ENCODE results near the gene ARHGAP9. TPM values are rescaled to one million over a fixed set of nuclear protein-coding genes. Genes with fewer than 3 reads are reported as not detected.

The ARHGAP9 gene
- total RNA-seq, 2 donors from 2014 or later = 3.4 to 4.2 TPM

DNA sequence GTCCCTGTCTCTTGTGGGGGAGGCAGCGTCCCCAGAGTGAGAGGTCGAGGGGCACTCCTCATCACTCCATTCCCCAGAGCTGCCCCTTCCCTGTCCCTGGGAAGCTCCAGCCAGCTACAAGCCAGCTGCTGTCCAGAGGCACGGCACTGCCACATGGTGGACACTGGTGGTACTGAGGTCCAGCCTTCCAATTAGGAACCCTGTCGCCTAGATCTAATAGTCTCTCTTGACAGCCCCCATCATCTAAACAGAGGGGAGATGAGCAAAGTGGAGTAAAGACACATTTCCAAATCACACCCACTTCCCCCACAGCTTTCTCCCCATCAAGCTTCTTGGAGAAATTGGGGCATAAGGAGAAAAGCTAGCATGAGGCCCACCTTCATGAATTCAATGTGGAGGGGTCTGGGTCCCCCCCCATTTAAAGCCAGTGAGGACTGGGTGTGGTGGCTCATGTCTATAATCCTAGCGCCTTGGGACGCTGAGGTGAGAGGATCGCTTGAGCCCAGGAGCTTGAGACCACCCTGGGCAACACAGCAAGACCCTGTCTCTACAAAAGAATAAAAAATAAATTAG lies 26.6 kb downstream of the ARHGAP9 start:
- DNase-seq (ENCODE audit: low spot score) = peak; percentile 83

DNA sequence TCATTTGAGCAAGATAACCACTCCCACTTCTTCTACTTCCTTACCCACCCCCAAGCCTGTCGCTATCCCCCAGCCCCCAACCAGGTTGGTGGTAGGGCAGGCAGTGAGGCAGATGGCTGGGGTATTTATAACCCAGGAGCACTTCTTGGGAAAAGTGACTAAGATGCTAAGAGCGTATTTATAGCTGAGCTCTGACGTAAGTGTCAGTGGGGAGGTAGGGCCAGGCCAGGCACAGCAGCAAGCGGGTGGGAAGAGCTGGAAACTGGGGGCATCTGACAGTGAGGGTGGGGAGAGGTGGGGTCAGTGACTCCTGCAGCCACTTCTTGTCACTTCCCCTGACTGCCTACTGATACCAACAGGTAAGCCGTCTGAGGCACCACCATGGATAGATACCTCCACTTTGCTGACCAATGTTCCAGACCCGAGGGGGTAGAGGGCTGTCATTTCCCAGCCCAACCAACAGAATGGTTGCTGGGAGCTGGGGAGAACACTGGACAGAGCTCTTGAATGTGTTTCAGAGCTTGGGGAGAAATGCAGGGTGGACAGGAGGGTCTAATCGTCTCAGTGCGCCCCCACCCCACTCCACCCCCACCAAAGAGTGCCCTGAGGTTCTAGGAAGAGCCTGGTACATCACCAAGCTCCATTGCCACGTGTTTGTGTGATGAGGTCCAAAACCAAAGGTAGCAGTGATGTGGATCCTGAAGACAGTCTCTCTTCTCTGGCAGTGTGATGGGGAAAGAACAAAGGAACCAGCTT lies 27.3 kb downstream of the ARHGAP9 start:
- DNase-seq (ENCODE audit: low spot score) = no peak
- peak overlapping the region in 1 of 2 donors; percentile 12 for H3K4me3 ChIP-seq
- TF ChIP-seq, protein P1, sequence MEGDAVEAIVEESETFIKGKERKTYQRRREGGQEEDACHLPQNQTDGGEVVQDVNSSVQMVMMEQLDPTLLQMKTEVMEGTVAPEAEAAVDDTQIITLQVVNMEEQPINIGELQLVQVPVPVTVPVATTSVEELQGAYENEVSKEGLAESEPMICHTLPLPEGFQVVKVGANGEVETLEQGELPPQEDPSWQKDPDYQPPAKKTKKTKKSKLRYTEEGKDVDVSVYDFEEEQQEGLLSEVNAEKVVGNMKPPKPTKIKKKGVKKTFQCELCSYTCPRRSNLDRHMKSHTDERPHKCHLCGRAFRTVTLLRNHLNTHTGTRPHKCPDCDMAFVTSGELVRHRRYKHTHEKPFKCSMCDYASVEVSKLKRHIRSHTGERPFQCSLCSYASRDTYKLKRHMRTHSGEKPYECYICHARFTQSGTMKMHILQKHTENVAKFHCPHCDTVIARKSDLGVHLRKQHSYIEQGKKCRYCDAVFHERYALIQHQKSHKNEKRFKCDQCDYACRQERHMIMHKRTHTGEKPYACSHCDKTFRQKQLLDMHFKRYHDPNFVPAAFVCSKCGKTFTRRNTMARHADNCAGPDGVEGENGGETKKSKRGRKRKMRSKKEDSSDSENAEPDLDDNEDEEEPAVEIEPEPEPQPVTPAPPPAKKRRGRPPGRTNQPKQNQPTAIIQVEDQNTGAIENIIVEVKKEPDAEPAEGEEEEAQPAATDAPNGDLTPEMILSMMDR (IDR thresholded peaks at IDR 0.05) = no peak
- H3K36me3 ChIP-seq = no peaks in the 10 kb centered on the region
- peaks cover 0 to 6% of the 10 kb centered on the region in 2 donors for H3K4me1 ChIP-seq
- no peaks in the 10 kb centered on the region for H3K27me3 ChIP-seq
- peak overlapping the region; percentile 82 to 95 for H3K27ac ChIP-seq
- H3K9me3 ChIP-seq = no peaks in the 10 kb centered on the region

More for the DNA sequence above, 26.6 kb downstream of the ARHGAP9 start:
- Histone ChIP-seq H3K27me3 (no peaks in the 10 kb centered on the region), H3K36me3 (no peaks in the 10 kb centered on the region), H3K4me3 (no peak overlapping the region), H3K9me3 (no peaks in the 10 kb centered on the region), H3K27ac (peak overlapping the region; percentile 82 to 95), H3K4me1 (peaks cover 0 to 6% of the 10 kb centered on the region in 2 donors)
- TF ChIP-seq, protein P1 (IDR thresholded peaks at IDR 0.05) = peak; percentile 89 to 96

DNA sequence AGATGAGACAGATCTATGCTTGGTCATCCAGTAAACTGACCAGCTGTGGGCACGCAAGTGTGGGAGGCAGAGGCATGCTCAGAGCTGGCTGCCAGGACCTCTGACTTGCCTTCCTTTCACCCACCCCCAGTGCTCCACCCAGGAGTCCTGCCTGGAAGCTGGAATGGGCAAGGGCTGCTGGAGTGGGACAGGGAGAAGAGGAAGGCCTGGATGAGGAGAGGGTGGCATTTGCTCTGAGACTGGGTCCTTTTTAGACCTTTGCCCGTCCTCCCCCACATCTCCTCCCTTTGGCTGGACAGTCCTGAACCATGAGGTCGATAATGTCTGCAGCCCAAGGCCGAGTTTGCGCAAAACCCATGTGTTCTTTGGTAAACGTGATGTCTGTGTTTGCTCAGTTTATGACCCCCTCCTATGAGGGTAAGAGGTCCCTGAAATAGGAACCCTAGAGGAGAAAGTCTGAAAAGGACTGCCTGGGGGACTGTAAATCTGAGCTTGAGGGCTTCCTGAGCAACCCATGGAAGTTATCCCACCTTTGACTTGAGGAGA lies 28.4 kb downstream of the ARHGAP9 start:
- Histone ChIP-seq H3K27ac (peak overlapping the region; percentile 82 to 95), H3K27me3 (no peaks in the 10 kb centered on the region), H3K4me3 (no peak overlapping the region), H3K9me3 (no peaks in the 10 kb centered on the region), H3K4me1 (peaks cover 0 to 6% of the 10 kb centered on the region in 2 donors), H3K36me3 (no peaks in the 10 kb centered on the region)
- no peak for DNase-seq (ENCODE audit: low spot score)
- TF ChIP-seq, protein P1 (IDR thresholded peaks at IDR 0.05) = no peak

DNA sequence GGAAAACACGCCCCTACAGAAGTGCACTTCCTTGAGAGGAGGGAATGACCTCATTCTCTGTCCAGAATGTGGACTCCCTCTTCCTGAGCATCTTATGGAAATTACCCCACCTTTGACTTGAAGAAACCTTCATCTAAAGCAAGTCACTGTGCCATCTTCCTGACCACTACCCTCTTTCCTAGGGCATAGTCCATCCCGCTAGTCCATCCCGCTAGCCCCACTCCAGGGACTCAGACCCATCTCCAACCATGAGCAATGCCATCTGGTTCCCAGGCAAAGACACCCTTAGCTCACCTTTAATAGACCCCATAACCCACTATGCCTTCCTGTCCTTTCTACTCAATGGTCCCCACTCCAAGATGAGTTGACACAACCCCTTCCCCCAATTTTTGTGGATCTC lies 29.6 kb downstream of the ARHGAP9 start:
- peaks cover 0 to 6% of the 10 kb centered on the region in 2 donors for H3K4me1 ChIP-seq
- H3K27ac ChIP-seq = no peak overlapping the region
- H3K9me3 ChIP-seq = no peaks in the 10 kb centered on the region
- H3K36me3 ChIP-seq = no peaks in the 10 kb centered on the region
- H3K4me3 ChIP-seq = no peak overlapping the region
- TF ChIP-seq, protein P1 (IDR thresholded peaks at IDR 0.05) = no peak
- no peaks in the 10 kb centered on the region for H3K27me3 ChIP-seq
- no peak for DNase-seq (ENCODE audit: low spot score)

DNA sequence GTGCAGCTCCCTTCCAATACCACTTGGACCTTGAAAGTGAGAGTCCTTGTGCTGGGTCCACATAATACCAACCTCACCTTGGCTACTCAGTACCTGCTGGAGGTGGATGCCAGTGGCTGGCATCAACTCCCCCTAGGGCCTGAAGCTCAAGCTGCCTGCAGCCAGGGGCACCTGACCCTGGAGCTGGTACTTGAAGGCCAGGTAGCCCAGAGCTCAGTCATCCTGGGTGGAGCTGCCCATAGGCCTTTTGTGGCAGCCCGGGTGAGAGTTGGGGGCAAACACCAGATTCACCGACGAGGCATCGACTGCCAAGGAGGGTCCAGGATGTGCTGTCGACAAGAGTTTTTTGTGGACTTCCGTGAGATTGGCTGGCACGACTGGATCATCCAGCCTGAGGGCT lies 30.3 kb downstream of the ARHGAP9 start:
- TF ChIP-seq, protein P1 (IDR thresholded peaks at IDR 0.05) = no peak
- Histone ChIP-seq H3K27ac (no peak overlapping the region), H3K27me3 (no peaks in the 10 kb centered on the region), H3K36me3 (no peaks in the 10 kb centered on the region), H3K9me3 (no peaks in the 10 kb centered on the region), H3K4me1 (peaks cover 0 to 6% of the 10 kb centered on the region in 2 donors), H3K4me3 (no peak overlapping the region)
- no peak for DNase-seq (ENCODE audit: low spot score)
